GM12878 (cell line): ENCODE results near the gene SERPINI2. TPM values are rescaled to one million over a fixed set of nuclear protein-coding genes. Genes with fewer than 3 reads are reported as not detected.

Experiments used
- ATAC-seq: fragments of 200-7000 bp; cut with Tn5 transposase; 3 replicates; pipeline ENCODE4 v1.9.1; 2020; ENCODE audit warnings: mild to moderate bottlenecking, moderate library complexity
- BruUV-seq: library from RNA; stranded (reverse); fragments of 400-500 nt; replicated peaks from 2 replicates; lab custom pipeline; 2021; lab: Mats Ljungman, UMichigan
- CTCF ChIA-PET: fragments of 300-600 bp; sonication (Branson Sonifier 250); formaldehyde crosslinking; extraction: SDS; loops from one replicate; lab custom pipeline; 2021; ENCODE audit warnings: inconsistent platforms; lab: Yijun Ruan, JAX
- POLR2A ChIA-PET: fragments of 350-600 bp; formaldehyde crosslinking; extraction: SDS; loops from one replicate; lab custom pipeline; 2021; ENCODE audit warnings: inconsistent platforms; lab: Charles Lee
- RAD21 ChIA-PET: fragments of 300-600 bp; sonication (Branson Sonifier 250); formaldehyde crosslinking; loops from one replicate; lab custom pipeline; 2023; ENCODE audit warnings: antibody characterized with exemption; ENCODE audit not compliant: unreplicated experiment; lab: Charles Lee
- SMC1A ChIA-PET: fragments of 300-600 bp; sonication (Branson Sonifier 250); formaldehyde crosslinking; loops from one replicate; lab custom pipeline; 2023; ENCODE audit not compliant: unreplicated experiment, uncharacterized antibody; lab: Charles Lee
- DNase-seq: peaks from one replicate; pipeline ENCODE4 v3.0.0-alpha.2; 2011; ENCODE audit warnings: low read depth, low spot score
- FAIRE-seq: peaks from 3 replicates; lab custom pipeline; 2011; peaks lifted over from hg19 to GRCh38; lab: Jason Lieb, UNC
- H2AFZ ChIP-seq: 2 replicates; pipeline ENCODE4 v1.6.0; 2011; ENCODE audit warnings: low read depth, low read length, control low read depth; ENCODE audit not compliant: control insufficient read depth
- H3K27ac ChIP-seq: 2 replicates; pipeline ENCODE4 v1.5.1; 2011; ENCODE audit warnings: control low read depth; ENCODE audit not compliant: control insufficient read depth, insufficient read depth
- H3K27me3 ChIP-seq, 2 experiments: replicated peaks in 1 of 2; 2 replicates each; pipeline versions ENCODE4 v1.6.0 to v1.6.1; 2011; ENCODE audit warnings: low read length in 1 of 2; ENCODE audit not compliant: control insufficient read depth in 2 of 2, insufficient read depth in 2 of 2
- H3K36me3 ChIP-seq, 2 experiments: 2 replicates each; pipeline ENCODE4 v1.5.1; 2011; ENCODE audit warnings: low read length in 1 of 2; ENCODE audit not compliant: control insufficient read depth in 2 of 2, insufficient read depth in 2 of 2
- H3K4me1 ChIP-seq: 2 replicates; pipeline ENCODE4 v1.6.1; 2011; ENCODE audit warnings: mild to moderate bottlenecking, low read length, moderate library complexity, mixed read lengths; ENCODE audit not compliant: control insufficient read depth, insufficient read depth
- H3K4me2 ChIP-seq: 2 replicates; pipeline ENCODE4 v1.6.0; 2011; ENCODE audit warnings: control low read depth; ENCODE audit not compliant: control insufficient read depth, insufficient read depth
- H3K4me3 ChIP-seq: fragments of 200-600 bp; sonication (generic); 2 replicates; pipeline ENCODE4 v1.5.1; 2016
- H3K79me2 ChIP-seq: 2 replicates; pipeline ENCODE4 v1.6.0; 2011; ENCODE audit warnings: low read length; ENCODE audit not compliant: control insufficient read depth, insufficient read depth
- H3K9ac ChIP-seq: 2 replicates; pipeline ENCODE4 v1.8.0; 2011; ENCODE audit warnings: low read length, control low read depth, mixed read lengths; ENCODE audit not compliant: control insufficient read depth, insufficient read depth
- H3K9me3 ChIP-seq: replicated peaks from 3 replicates; pipeline ENCODE4 v1.5.1; 2011; ENCODE audit warnings: mild to moderate bottlenecking, low read length; ENCODE audit not compliant: control insufficient read depth, insufficient read depth
- H4K20me1 ChIP-seq: 2 replicates; pipeline ENCODE4 v1.6.0; 2011; ENCODE audit not compliant: control insufficient read depth, insufficient read depth
- EED ChIP-seq: sonication (generic); IDR thresholded peaks from 2 replicates; pipeline ENCODE4 v1.6.1; 2016; ENCODE audit warnings: antibody characterized with exemption, low read depth
- HDAC2 ChIP-seq: fragments of 200-600 bp; sonication (generic); IDR thresholded peaks from 2 replicates; pipeline ENCODE4 v1.6.1; 2017
- KLF5 ChIP-seq: fragments of 450-650 bp; IDR thresholded peaks from 2 replicates; pipeline ENCODE4 v1.6.1; 2014; ENCODE audit warnings: mild to moderate bottlenecking; ENCODE audit not compliant: partially characterized antibody
- MXI1 ChIP-seq: fragments of 150-350 bp; IDR thresholded peaks from 2 replicates; pipeline ENCODE4 v1.6.1; 2011; ENCODE audit warnings: low read depth, mild to moderate bottlenecking, inconsistent platforms, low read length, improper control_type of control experiment
- PML ChIP-seq: IDR thresholded peaks from 2 replicates; pipeline ENCODE4 v1.6.1; 2012; ENCODE audit warnings: low read length, inconsistent platforms
- WGBS: methylation state at CpG from one replicate; pipeline ENCODE4 v1.1.6; 2016; ENCODE audit warnings: low lambda C conversion rate; ENCODE audit not compliant: insufficient replicate concordance, insufficient coverage; ENCODE audit errors: missing lambda C conversion rate; 5-methylcytosine and 5-hydroxymethylcytosine counted together
- in situ Hi-C: fragments of 300-500 bp; cut with MboI; formaldehyde crosslinking; loops from 9 replicates; pipeline ENCODE4 v1.14.3; 2018; ENCODE audit warnings: mixed read lengths
- intact Hi-C: fragments of 100-400 bp; cut with micrococcal nuclease; formaldehyde crosslinking; loops from one replicate; pipeline ENCODE4 v1.14.2; 2022; ENCODE audit not compliant: unreplicated experiment
- polyA plus RNA-seq, 11 experiments: library from polyadenylated mRNA; depleted of rRNA in 4 of 11; unstranded in 6 of 11; stranded (reverse) in 5 of 11; fragments of >200 nt; fragmentation: Nextera tagmentation in 4 of 11; fragmentation: Illumina TruSeq in 1 of 11; extraction: Ambion mirVana in 4 of 11; extraction: Trizol in 1 of 11; gene quantifications; 1 replicate in 1 of 11; 2 replicates in 10 of 11; pipeline versions ENCODE4 v1.2.1 to v1.2.3, GENCODE V29; 2011 to 2016; ENCODE audit warnings: inconsistent platforms in 2 of 11, missing spikeins in 2 of 11, low read depth in 1 of 11
- total RNA-seq, 4 experiments: library from RNA; depleted of rRNA in 3 of 4; stranded (reverse); fragments of >200 nt in 3 of 4; fragmentation: Illumina TruSeq in 1 of 4; extraction: Trizol in 1 of 4; gene quantifications; 2 replicates each; pipeline versions ENCODE4 v1.2.1 to v1.2.3, GENCODE V29; 2013 to 2021
- TF ChIP-seq, protein P1 (sequence below): IDR thresholded peaks from 2 replicates; pipeline ENCODE4 v1.6.1; 2011; ENCODE audit warnings: borderline replicate concordance, low read depth, mild to moderate bottlenecking, moderate library complexity, mixed read lengths, low read length; ENCODE audit not compliant: insufficient read depth; ENCODE audit errors: extremely low read length
- TF ChIP-seq, protein P2 (sequence below): fragments of 150-350 bp; IDR thresholded peaks from 2 replicates; pipeline ENCODE4 v1.6.1; 2016; ENCODE audit warnings: low read depth, low read length

Gene SERPINI2
- total and polyA plus RNA-seq, 10 of the 15 experiments (the other 5 are each of a cell fraction or from before 2014, with no cell fraction given), result 0.33 TPM; not detected in 9

DNA sequence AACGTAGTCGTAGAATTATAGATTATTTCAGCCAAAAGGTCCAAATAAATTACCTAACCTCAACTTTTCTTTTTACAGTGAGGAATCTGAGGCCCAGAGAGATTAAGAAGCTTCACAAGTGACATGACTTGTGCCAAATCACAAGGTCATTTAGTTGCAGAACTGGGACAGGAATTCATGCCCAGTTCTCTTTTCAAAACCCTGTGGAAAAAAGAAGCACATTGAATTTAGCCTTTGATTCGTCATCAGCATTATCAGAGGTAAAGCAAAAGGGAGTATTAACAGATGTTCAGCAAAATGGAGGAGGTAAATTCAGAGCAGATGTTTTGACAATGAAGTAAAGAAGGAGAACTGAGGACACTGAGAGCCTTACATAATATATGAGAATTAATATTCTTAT is 4.5 kb downstream of the SERPINI2 start:
- TF ChIP-seq, protein P1, sequence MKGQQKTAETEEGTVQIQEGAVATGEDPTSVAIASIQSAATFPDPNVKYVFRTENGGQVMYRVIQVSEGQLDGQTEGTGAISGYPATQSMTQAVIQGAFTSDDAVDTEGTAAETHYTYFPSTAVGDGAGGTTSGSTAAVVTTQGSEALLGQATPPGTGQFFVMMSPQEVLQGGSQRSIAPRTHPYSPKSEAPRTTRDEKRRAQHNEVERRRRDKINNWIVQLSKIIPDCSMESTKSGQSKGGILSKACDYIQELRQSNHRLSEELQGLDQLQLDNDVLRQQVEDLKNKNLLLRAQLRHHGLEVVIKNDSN, result no peak
- TF ChIP-seq EED, result no peak
- no peak for TF ChIP-seq MXI1
- TF ChIP-seq PML, result no peak
- H3K4me3 ChIP-seq, result no peak overlapping the region
- 0% methylated on average over 3 of the region's 3 CpGs for WGBS
- H3K9me3 ChIP-seq, result no peaks in the 10 kb centered on the region
- intact Hi-C loops, result no loop called here
- ChIA-PET CTCF (interaction anchor here (1.6 kb wide), 1 partner anchor 89 kb away, joined by 3 read pairs; the partner anchor contains the start of gene ZBBX), SMC1A (no interaction called here), POLR2A (no interaction called here), RAD21 (no interaction called here)
- H3K79me2 ChIP-seq, result no peaks in the 10 kb centered on the region
- H3K36me3 ChIP-seq, result no peaks in the 10 kb centered on the region
- no peaks in the 10 kb centered on the region for H3K27me3 ChIP-seq
- H3K9ac ChIP-seq, result no peak overlapping the region
- DNase-seq, result no peak
- no peak overlapping the region for H3K4me2 ChIP-seq
- no peak for FAIRE-seq
- no TSS peak for BruUV-seq
- no peak overlapping the region for H3K27ac ChIP-seq
- in situ Hi-C loops, result no loop called here
- H3K4me1 ChIP-seq, result no peaks in the 10 kb centered on the region
- no peak overlapping the region for H2AFZ ChIP-seq
- no peaks in the 10 kb centered on the region for H4K20me1 ChIP-seq
- no peak for ATAC-seq

DNA sequence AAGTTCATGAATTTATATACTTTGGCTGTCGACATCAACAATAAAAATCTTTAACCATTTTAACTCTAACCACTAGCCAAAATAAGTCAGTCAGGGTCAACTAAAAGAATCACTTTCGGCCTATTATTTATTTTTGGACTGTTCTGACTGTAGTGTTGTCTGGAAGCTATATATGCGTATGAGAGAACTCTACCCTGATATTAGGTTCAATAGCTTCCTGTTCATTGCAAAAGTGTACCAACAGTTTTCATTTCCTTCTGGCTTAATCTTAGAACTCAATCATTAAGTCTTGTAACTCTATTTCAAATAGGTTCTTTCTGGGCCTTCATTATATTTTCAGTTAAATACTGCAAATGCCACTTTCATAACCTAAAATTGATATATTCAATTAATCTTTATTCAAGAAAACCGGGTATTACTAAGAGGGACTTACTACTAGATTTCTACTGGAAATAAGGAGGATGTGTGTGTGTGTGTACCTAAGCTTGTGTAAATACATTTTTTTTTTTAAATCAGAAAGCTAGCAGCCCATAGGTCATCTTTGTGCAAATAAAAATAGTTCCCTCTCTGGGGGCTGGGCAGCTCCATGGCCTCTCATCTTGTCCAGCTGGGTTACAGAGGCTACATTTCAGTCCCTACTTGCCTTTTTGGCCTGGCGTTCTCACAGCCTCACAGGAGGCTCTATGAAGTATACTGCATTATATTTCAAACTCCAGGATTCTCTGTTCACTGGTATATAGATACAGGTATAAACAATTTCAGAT is 5.8 kb downstream of the SERPINI2 start:
- BruUV-seq, result no TSS peak
- ChIA-PET POLR2A (interaction anchor here (0.5 kb wide), 1 partner anchor 380 kb away, joined by 3 read pairs; no protein-coding TSS in a partner anchor), RAD21 (no interaction called here), CTCF (interaction anchor here (0.7 to 1.6 kb wide), 3 partner anchors 87 to 1103 kb away, joined by 3 read pairs; partner anchors contain the start of gene ZBBX), SMC1A (interaction anchor here (1.3 kb wide), 1 partner anchor 158 kb away, joined by 3 read pairs; no protein-coding TSS in a partner anchor)
- H3K4me3 ChIP-seq, result no peak overlapping the region
- H2AFZ ChIP-seq, result no peak overlapping the region
- ATAC-seq (no peak), DNase-seq (no peak), FAIRE-seq (no peak)
- no peak for TF ChIP-seq HDAC2
- TF ChIP-seq KLF5, result no peak
- TF ChIP-seq, protein P2, sequence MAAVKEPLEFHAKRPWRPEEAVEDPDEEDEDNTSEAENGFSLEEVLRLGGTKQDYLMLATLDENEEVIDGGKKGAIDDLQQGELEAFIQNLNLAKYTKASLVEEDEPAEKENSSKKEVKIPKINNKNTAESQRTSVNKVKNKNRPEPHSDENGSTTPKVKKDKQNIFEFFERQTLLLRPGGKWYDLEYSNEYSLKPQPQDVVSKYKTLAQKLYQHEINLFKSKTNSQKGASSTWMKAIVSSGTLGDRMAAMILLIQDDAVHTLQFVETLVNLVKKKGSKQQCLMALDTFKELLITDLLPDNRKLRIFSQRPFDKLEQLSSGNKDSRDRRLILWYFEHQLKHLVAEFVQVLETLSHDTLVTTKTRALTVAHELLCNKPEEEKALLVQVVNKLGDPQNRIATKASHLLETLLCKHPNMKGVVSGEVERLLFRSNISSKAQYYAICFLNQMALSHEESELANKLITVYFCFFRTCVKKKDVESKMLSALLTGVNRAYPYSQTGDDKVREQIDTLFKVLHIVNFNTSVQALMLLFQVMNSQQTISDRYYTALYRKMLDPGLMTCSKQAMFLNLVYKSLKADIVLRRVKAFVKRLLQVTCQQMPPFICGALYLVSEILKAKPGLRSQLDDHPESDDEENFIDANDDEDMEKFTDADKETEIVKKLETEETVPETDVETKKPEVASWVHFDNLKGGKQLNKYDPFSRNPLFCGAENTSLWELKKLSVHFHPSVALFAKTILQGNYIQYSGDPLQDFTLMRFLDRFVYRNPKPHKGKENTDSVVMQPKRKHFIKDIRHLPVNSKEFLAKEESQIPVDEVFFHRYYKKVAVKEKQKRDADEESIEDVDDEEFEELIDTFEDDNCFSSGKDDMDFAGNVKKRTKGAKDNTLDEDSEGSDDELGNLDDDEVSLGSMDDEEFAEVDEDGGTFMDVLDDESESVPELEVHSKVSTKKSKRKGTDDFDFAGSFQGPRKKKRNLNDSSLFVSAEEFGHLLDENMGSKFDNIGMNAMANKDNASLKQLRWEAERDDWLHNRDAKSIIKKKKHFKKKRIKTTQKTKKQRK, result no peak
- no peaks in the 10 kb centered on the region for H4K20me1 ChIP-seq
- no peaks in the 10 kb centered on the region for H3K36me3 ChIP-seq
- H3K27me3 ChIP-seq, result no peaks in the 10 kb centered on the region
- no peaks in the 10 kb centered on the region for H3K9me3 ChIP-seq
- H3K9ac ChIP-seq, result no peak overlapping the region
- H3K4me1 ChIP-seq, result no peaks in the 10 kb centered on the region
- H3K4me2 ChIP-seq, result no peak overlapping the region
- intact Hi-C loops (no loop called here), in situ Hi-C loops (no loop called here)
- H3K27ac ChIP-seq, result no peak overlapping the region
- H3K79me2 ChIP-seq, result no peaks in the 10 kb centered on the region
- 11% methylated on average over 5 of the region's 5 CpGs for WGBS
